HCT116 (cell line): ENCODE results near the gene ARHGAP18. TPM values are rescaled to one million over a fixed set of nuclear protein-coding genes. Genes with fewer than 3 reads are reported as not detected.
A peak's percentile ranks its signal among the peaks of the same experiment; 100 is the strongest.

Experiments used
- ATAC-seq: fragments of 200-7000 bp; cut with Tn5 transposase; 2 replicates; pipeline ENCODE4 v1.9.1; 2020; ENCODE audit warnings: mild to moderate bottlenecking, moderate library complexity
- BruUV-seq: library from RNA; stranded (reverse); fragments of 400-500 nt; replicated peaks from 2 replicates; lab custom pipeline; 2021; lab: Mats Ljungman, UMichigan
- CTCF ChIA-PET: fragments of 300-600 bp; sonication (Branson Sonifier 250); formaldehyde crosslinking; loops from one replicate; lab custom pipeline; 2021; ENCODE audit warnings: antibody characterized with exemption; lab: Charles Lee
- POLR2A ChIA-PET: fragments of 300-600, 350-600 bp; sonication (Branson Sonifier 250); formaldehyde crosslinking; loops from one replicate; lab custom pipeline; 2021; ENCODE audit warnings: antibody characterized with exemption; lab: Charles Lee
- RAD21 ChIA-PET, 2 experiments: fragments of 300-600 bp; sonication (Branson Sonifier 250); formaldehyde crosslinking; loops; one replicate each; lab custom pipeline; 2023; ENCODE audit warnings: low total read pairs in 2 of 2; ENCODE audit not compliant: uncharacterized antibody in 2 of 2, unreplicated experiment in 2 of 2, low non-redundant PET in 1 of 2; lab: Charles Lee
- DNase-seq: peaks from one replicate; pipeline ENCODE4 v3.0.0-alpha.2; 2010; ENCODE audit warnings: low read depth, low spot score
- H2AFZ ChIP-seq: fragments of 200-600 bp; shearing (Covaris generic), sonication (generic); 2 replicates; pipeline ENCODE4 v1.6.1; 2017; ENCODE audit warnings: low read depth, mixed run types, mixed read lengths, antibody characterized with exemption, low read length; ENCODE audit not compliant: poor library complexity, severe bottlenecking
- H3K27ac ChIP-seq: 2 replicates; pipeline ENCODE4 v1.5.1; 2012; ENCODE audit warnings: low read depth, low read length
- H3K27me3 ChIP-seq: fragments of 200-600 bp; sonication (generic); 2 replicates; pipeline ENCODE4 v1.6.1; 2016; ENCODE audit warnings: mixed run types, low read length, mixed read lengths; ENCODE audit not compliant: insufficient read depth
- H3K36me3 ChIP-seq, 2 experiments: fragments of 200-500 bp in 1 of 2; fragments of 200-600 bp in 1 of 2; sonication (Bioruptor generic) in 1 of 2; sonication (generic) in 1 of 2; 2 replicates each; pipeline versions ENCODE4 v1.5.1 to v1.6.1; 2014 to 2016; ENCODE audit warnings: low read length in 2 of 2, inconsistent platforms in 1 of 2, mixed read lengths in 1 of 2, mixed run types in 1 of 2; ENCODE audit not compliant: insufficient read depth in 2 of 2, control insufficient read depth in 1 of 2
- H3K4me1 ChIP-seq, 2 experiments: fragments of 200-600 bp in 1 of 2; sonication (generic) in 1 of 2; 2 replicates each; pipeline versions ENCODE4 v1.5.1 to v1.6.1; 2012 to 2017; ENCODE audit warnings: low read length in 2 of 2, inconsistent platforms in 1 of 2, mild to moderate bottlenecking in 1 of 2, mixed read lengths in 1 of 2, mixed run types in 1 of 2, moderate library complexity in 1 of 2; ENCODE audit not compliant: insufficient read depth in 2 of 2, control insufficient read depth in 1 of 2
- H3K4me2 ChIP-seq: fragments of 200-600 bp; sonication (generic); 2 replicates; pipeline ENCODE4 v1.6.1; 2017; ENCODE audit warnings: mixed run types, low read length, mixed read lengths
- H3K4me3 ChIP-seq, 2 experiments: fragments of 200-600 bp in 1 of 2; sonication (generic) in 1 of 2; replicated peaks in 1 of 2; 2 replicates each; pipeline ENCODE4 v1.5.1; 2011 to 2016; ENCODE audit warnings: low read length in 2 of 2, control low read depth in 1 of 2, low read depth in 1 of 2, mild to moderate bottlenecking in 1 of 2, mixed read lengths in 1 of 2, mixed run types in 1 of 2
- H3K79me2 ChIP-seq: fragments of 200-600 bp; sonication (generic); 2 replicates; pipeline ENCODE4 v1.6.1; 2017; ENCODE audit warnings: mild to moderate bottlenecking, mixed run types, low read length, moderate library complexity, mixed read lengths; ENCODE audit not compliant: insufficient read depth
- H3K9ac ChIP-seq: fragments of 200-600 bp; sonication (generic); 2 replicates; pipeline ENCODE4 v1.6.1; 2016; ENCODE audit warnings: low read length, mixed read lengths
- H3K9me2 ChIP-seq: fragments of 200-600 bp; sonication (generic), shearing (Covaris generic); 2 replicates; pipeline ENCODE4 v1.6.1; 2017; ENCODE audit warnings: mixed run types, mild to moderate bottlenecking, moderate library complexity; ENCODE audit not compliant: insufficient read depth
- H3K9me3 ChIP-seq, 2 experiments: fragments of 200-500 bp in 1 of 2; fragments of 200-600 bp in 1 of 2; sonication (Bioruptor generic) in 1 of 2; sonication (generic) in 1 of 2; 2 replicates each; pipeline ENCODE4 v1.6.1; 2014 to 2017; ENCODE audit warnings: low read length in 2 of 2, mixed read lengths in 2 of 2, inconsistent platforms in 1 of 2, low read depth in 1 of 2, mild to moderate bottlenecking in 1 of 2, mixed run types in 1 of 2, moderate library complexity in 1 of 2; ENCODE audit not compliant: control insufficient read depth in 1 of 2, insufficient read depth in 1 of 2
- H4K20me1 ChIP-seq: fragments of 200-600 bp; sonication (generic), shearing (Covaris generic); 2 replicates; pipeline ENCODE4 v1.6.1; 2017; ENCODE audit warnings: mixed run types, mild to moderate bottlenecking, moderate library complexity; ENCODE audit not compliant: insufficient read depth
- ELF1 ChIP-seq: IDR thresholded peaks from 2 replicates; pipeline ENCODE4 v1.6.1; 2012; ENCODE audit warnings: low read depth, borderline replicate concordance
- EZH2 ChIP-seq: fragments of 200-600 bp; sonication (generic); IDR thresholded peaks from 2 replicates; pipeline ENCODE4 v1.6.1; 2017; ENCODE audit warnings: antibody characterized with exemption, mixed run types
- JUND ChIP-seq: IDR thresholded peaks from 2 replicates; pipeline ENCODE4 v1.6.1; 2012
- MAX ChIP-seq: IDR thresholded peaks from 2 replicates; pipeline ENCODE4 v1.6.1; 2012
- POLR2A ChIP-seq: IDR thresholded peaks from 2 replicates; pipeline ENCODE4 v1.7.0; 2011; ENCODE audit warnings: borderline replicate concordance; ENCODE audit not compliant: insufficient read depth, insufficient read length; ENCODE audit errors: extremely low read depth
- intact Hi-C: fragments of 100-400 bp; cut with micrococcal nuclease; formaldehyde crosslinking; loops from 2 replicates; pipeline ENCODE4 v1.10.0; 2022
- total RNA-seq: library from RNA; stranded (reverse); gene quantifications from one replicate; pipeline ENCODE4 v1.2.1, GENCODE V29; 2021; ENCODE audit not compliant: unreplicated experiment
- TF ChIP-seq, protein P1 (sequence below), 3 experiments: fragments of 200-600 bp in 1 of 3; sonication (generic) in 1 of 3; IDR thresholded peaks in 2 of 3; conservative IDR thresholded peaks in 1 of 3; 2 replicates each; pipeline ENCODE4 v1.5.1; 2012 to 2017; ENCODE audit warnings: low read depth in 2 of 3, low read length in 2 of 3, antibody characterized with exemption in 1 of 3, borderline replicate concordance in 1 of 3, control low read depth in 1 of 3, mild to moderate bottlenecking in 1 of 3, mixed read lengths in 1 of 3, mixed run types in 1 of 3, moderate library complexity in 1 of 3; ENCODE audit not compliant: insufficient read depth in 1 of 3

ARHGAP18 gene
- total RNA-seq, 1 experiment from 2014 or later = 70.3 TPM

GRCh38 chr6:129576456-129576855 lies 133.5 kb downstream of the ARHGAP18 start:
- RAD21 ChIA-PET = no interaction called here
- no TSS peak for BruUV-seq
- intact Hi-C loops = loop anchor here (10.0 kb wide), 3 partner anchors 772 to 1842 kb away; no protein-coding TSS in a partner anchor
- H4K20me1 ChIP-seq = no peaks in the 10 kb centered on the region
- POLR2A ChIA-PET = no interaction called here
- H3K4me3 ChIP-seq = no peak overlapping the region
- CTCF ChIA-PET = interaction anchor here (0.7 to 1.6 kb wide), 3 partner anchors 76 to 101 kb away, joined by 3 read pairs; no protein-coding TSS in a partner anchor
- peaks cover 4 to 18% of the 10 kb centered on the region in 2 experiments for H3K36me3 ChIP-seq
- H3K9me3 ChIP-seq = no peaks in the 10 kb centered on the region
- H3K27me3 ChIP-seq = no peaks in the 10 kb centered on the region
- peak overlapping the region; percentile 40; the same call in 1 of the 2 replicates for H3K27ac ChIP-seq
- H3K4me2 ChIP-seq = no peak overlapping the region
- H3K4me1 ChIP-seq = peaks cover 12 to 13% of the 10 kb centered on the region in 2 experiments; a peak in 3 of 4 replicates
- DNase-seq = no peak
- no peaks in the 10 kb centered on the region for H3K9me2 ChIP-seq
- TF ChIP-seq MAX (no peak), ELF1 (no peak), JUND (no peak), EZH2 (no peak), POLR2A (no peak)
- TF ChIP-seq, protein P1, sequence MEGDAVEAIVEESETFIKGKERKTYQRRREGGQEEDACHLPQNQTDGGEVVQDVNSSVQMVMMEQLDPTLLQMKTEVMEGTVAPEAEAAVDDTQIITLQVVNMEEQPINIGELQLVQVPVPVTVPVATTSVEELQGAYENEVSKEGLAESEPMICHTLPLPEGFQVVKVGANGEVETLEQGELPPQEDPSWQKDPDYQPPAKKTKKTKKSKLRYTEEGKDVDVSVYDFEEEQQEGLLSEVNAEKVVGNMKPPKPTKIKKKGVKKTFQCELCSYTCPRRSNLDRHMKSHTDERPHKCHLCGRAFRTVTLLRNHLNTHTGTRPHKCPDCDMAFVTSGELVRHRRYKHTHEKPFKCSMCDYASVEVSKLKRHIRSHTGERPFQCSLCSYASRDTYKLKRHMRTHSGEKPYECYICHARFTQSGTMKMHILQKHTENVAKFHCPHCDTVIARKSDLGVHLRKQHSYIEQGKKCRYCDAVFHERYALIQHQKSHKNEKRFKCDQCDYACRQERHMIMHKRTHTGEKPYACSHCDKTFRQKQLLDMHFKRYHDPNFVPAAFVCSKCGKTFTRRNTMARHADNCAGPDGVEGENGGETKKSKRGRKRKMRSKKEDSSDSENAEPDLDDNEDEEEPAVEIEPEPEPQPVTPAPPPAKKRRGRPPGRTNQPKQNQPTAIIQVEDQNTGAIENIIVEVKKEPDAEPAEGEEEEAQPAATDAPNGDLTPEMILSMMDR (IDR thresholded peaks at IDR 0.05 in 2 of 3, conservative IDR thresholded peaks at IDR 0.05 in 1 of 3; ENCODE audit: borderline replicate concordance in 1 of 3, insufficient read depth in 1 of 3, low read depth in 2 of 3, low read length in 2 of 3) = no peak
- TF ChIP-seq, all 23 proteins: peak for 0
- Histone ChIP-seq H2AFZ (no peak overlapping the region), H3K79me2 (no peaks in the 10 kb centered on the region), H3K9ac (no peak overlapping the region)
- no peak for ATAC-seq
